C4-2B (cell line): Measurements from ENCODE around the gene SLC7A6.

Experiments
- ZFX ChIP-seq: fragments of 450-650 bp; IDR thresholded peaks from 2 replicates; pipeline ENCODE4 v1.6.1; 2017
- TF ChIP-seq, protein P1 (sequence below): fragments of 450-650 bp; conservative IDR thresholded peaks from 2 replicates; pipeline ENCODE4 v1.5.1; 2017; ENCODE audit warnings: mild to moderate bottlenecking

DNA sequence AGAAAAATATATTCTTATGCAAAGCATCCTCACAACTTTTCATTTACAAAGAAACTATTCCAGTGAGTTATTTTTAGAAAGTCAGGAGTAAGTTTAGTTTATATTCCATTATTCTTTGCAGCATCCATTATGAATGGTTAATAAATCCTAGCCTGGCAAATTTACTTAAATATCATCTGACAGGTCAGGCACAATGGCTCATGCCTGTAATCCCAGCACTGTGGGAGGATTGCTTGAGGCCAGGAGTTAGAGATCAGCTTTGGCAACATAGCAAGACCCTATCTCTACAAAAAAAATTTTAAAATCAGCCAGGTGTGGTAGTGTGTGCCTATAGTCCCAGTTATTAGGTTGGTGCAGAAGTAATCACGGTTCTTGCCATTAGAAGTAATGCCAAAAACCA, 41.3 kb upstream of the SLC7A6 start:
- TF ChIP-seq, protein P1, sequence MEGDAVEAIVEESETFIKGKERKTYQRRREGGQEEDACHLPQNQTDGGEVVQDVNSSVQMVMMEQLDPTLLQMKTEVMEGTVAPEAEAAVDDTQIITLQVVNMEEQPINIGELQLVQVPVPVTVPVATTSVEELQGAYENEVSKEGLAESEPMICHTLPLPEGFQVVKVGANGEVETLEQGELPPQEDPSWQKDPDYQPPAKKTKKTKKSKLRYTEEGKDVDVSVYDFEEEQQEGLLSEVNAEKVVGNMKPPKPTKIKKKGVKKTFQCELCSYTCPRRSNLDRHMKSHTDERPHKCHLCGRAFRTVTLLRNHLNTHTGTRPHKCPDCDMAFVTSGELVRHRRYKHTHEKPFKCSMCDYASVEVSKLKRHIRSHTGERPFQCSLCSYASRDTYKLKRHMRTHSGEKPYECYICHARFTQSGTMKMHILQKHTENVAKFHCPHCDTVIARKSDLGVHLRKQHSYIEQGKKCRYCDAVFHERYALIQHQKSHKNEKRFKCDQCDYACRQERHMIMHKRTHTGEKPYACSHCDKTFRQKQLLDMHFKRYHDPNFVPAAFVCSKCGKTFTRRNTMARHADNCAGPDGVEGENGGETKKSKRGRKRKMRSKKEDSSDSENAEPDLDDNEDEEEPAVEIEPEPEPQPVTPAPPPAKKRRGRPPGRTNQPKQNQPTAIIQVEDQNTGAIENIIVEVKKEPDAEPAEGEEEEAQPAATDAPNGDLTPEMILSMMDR: no peak
- TF ChIP-seq ZFX: no peak
